SU-DHL-6 (cell line): ENCODE data around the gene PRRT4.

Experiments used
- H2AFZ ChIP-seq: fragments of 200-600 bp; sonication (generic); 2 replicates; pipeline ENCODE4 v1.6.1; 2014; ENCODE audit warnings: low read depth, mild to moderate bottlenecking, moderate library complexity, mixed read lengths, antibody characterized with exemption, low read length; ENCODE audit not compliant: severe bottlenecking
- H3F3A ChIP-seq: fragments of 200-600 bp; shearing (Covaris generic); 2 replicates; pipeline ENCODE4 v1.6.0; 2016; ENCODE audit warnings: antibody characterized with exemption, mild to moderate bottlenecking; ENCODE audit not compliant: insufficient read depth
- H3K27ac ChIP-seq: fragments of 200-600 bp; sonication (generic); 2 replicates; pipeline ENCODE4 v1.5.1; 2016; ENCODE audit warnings: low read depth, mild to moderate bottlenecking, low read length, moderate library complexity, mixed read lengths
- H3K27me3 ChIP-seq: fragments of 200-600 bp; sonication (generic), shearing (Covaris generic); 2 replicates; pipeline ENCODE4 v1.6.0; 2014; ENCODE audit warnings: mild to moderate bottlenecking, low read length
- H3K36me3 ChIP-seq: fragments of 200-600 bp; sonication (generic); 2 replicates; pipeline ENCODE4 v1.6.1; 2014; ENCODE audit warnings: mild to moderate bottlenecking, low read length, mixed read lengths
- H3K4me2 ChIP-seq: fragments of 300-600, 200-600 bp; shearing (Covaris generic), sonication (generic); 2 replicates; pipeline ENCODE4 v1.6.0; 2014; ENCODE audit warnings: low read length, low read depth, mild to moderate bottlenecking; ENCODE audit not compliant: poor library complexity, severe bottlenecking
- H3K4me3 ChIP-seq: fragments of 200-600 bp; sonication (generic); 2 replicates; pipeline ENCODE4 v1.5.1; 2014; ENCODE audit warnings: antibody characterized with exemption, low read length, mild to moderate bottlenecking, mixed read lengths; ENCODE audit not compliant: insufficient read depth, poor library complexity, severe bottlenecking
- H3K79me2 ChIP-seq: fragments of 200-600 bp; sonication (generic); 2 replicates; pipeline ENCODE4 v1.6.1; 2014; ENCODE audit warnings: mild to moderate bottlenecking, low read length, moderate library complexity; ENCODE audit not compliant: insufficient read depth
- H3K9ac ChIP-seq: fragments of 200-600 bp; sonication (generic); 2 replicates; pipeline ENCODE4 v1.7.0; 2014; ENCODE audit warnings: mild to moderate bottlenecking, low read length
- H3K9me2 ChIP-seq: fragments of 200-600 bp; sonication (generic); replicated peaks from 2 replicates; pipeline ENCODE4 v1.6.1; 2014; ENCODE audit warnings: low read length; ENCODE audit not compliant: insufficient read depth
- H3K9me3 ChIP-seq: fragments of 200-600 bp; sonication (generic); 2 replicates; pipeline ENCODE4 v1.6.1; 2014; ENCODE audit warnings: low read length, mixed read lengths; ENCODE audit not compliant: insufficient read depth
- H4K20me1 ChIP-seq: fragments of 200-600 bp; sonication (generic); 2 replicates; pipeline ENCODE4 v1.6.1; 2014; ENCODE audit warnings: low read depth, mild to moderate bottlenecking, antibody characterized with exemption, low read length, moderate library complexity, mixed read lengths
- CTCF ChIP-seq: fragments of 200-600 bp; sonication (generic); IDR thresholded peaks from one replicate; pipeline ENCODE4 v1.5.1; 2017; ENCODE audit warnings: antibody characterized with exemption, mild to moderate bottlenecking, low read length, moderate library complexity; ENCODE audit not compliant: insufficient read depth, poor library complexity, severe bottlenecking
- EZH2phosphoT487 ChIP-seq: fragments of 200-600 bp; sonication (generic), shearing (Covaris generic); conservative IDR thresholded peaks from 2 replicates; pipeline ENCODE4 v1.6.1; 2018; ENCODE audit warnings: mild to moderate bottlenecking, antibody characterized with exemption, low read length, moderate library complexity, mixed read lengths

Gene PRRT4

GRCh38 chr7:128343554-128344430 lies 17.7 kb downstream of the PRRT4 start, which contains the start of gene RBM28:
TSS of gene RBM28 (minus strand) at chr7:128343908. CDS start at chr7:128343793, 115 bp downstream.
- peak within 1 kb of the TSS; percentile 79 for H3K9ac ChIP-seq
- no peaks in the 10 kb centered on the region for H4K20me1 ChIP-seq
- H2AFZ ChIP-seq, result peak within 1 kb of the TSS; percentile 97
- H3K27ac ChIP-seq, result peak within 1 kb of the TSS; percentile 74
- no peaks in the 10 kb centered on the region for H3K9me3 ChIP-seq
- H3K9me2 ChIP-seq, result no peaks in the 10 kb centered on the region
- peak within 1 kb of the TSS; percentile 84 for H3K4me2 ChIP-seq
- peak within 1 kb of the TSS; percentile 87 for H3K4me3 ChIP-seq
- H3K79me2 ChIP-seq, result peaks cover 39% of the 10 kb centered on the region
- TF ChIP-seq CTCF, result no peak
- no peak for TF ChIP-seq EZH2phosphoT487
- H3F3A ChIP-seq, result peaks cover 3% of the 10 kb centered on the region; the same call in 1 of the 2 replicates
- H3K27me3 ChIP-seq, result no peaks in the 10 kb centered on the region
- no peaks in the 10 kb centered on the region for H3K36me3 ChIP-seq

- H3K4me2 ChIP-seq, result peak overlapping the region; percentile 84
- no peak for TF ChIP-seq CTCF
- no peak for TF ChIP-seq EZH2phosphoT487
- H3K27ac ChIP-seq, result no peak overlapping the region
- H2AFZ ChIP-seq, result no peak overlapping the region
- peaks cover 3% of the 10 kb centered on the region; the same call in 1 of the 2 replicates for H3F3A ChIP-seq
- H3K79me2 ChIP-seq, result peaks cover 39% of the 10 kb centered on the region
- H3K36me3 ChIP-seq, result peaks cover 10% of the 10 kb centered on the region; the same call in 1 of the 2 replicates
- no peak overlapping the region for H3K9ac ChIP-seq
- H3K27me3 ChIP-seq, result no peaks in the 10 kb centered on the region
- no peaks in the 10 kb centered on the region for H3K9me3 ChIP-seq
- no peaks in the 10 kb centered on the region for H3K9me2 ChIP-seq
- no peaks in the 10 kb centered on the region for H4K20me1 ChIP-seq
- no peak overlapping the region for H3K4me3 ChIP-seq
Measured at GRCh38 chr7:128341733-128342132, 19.8 kb downstream of the PRRT4 start.

GRCh38 chr7:128335730-128336129 lies 25.8 kb downstream of the PRRT4 start:
- H3K4me3 ChIP-seq, result no peak overlapping the region
- no peak overlapping the region for H3K27ac ChIP-seq
- H3K27me3 ChIP-seq, result no peaks in the 10 kb centered on the region
- no peak overlapping the region for H3K4me2 ChIP-seq
- H3K9me3 ChIP-seq, result no peaks in the 10 kb centered on the region
- TF ChIP-seq CTCF, result no peak
- TF ChIP-seq EZH2phosphoT487, result no peak
- no peaks in the 10 kb centered on the region for H3F3A ChIP-seq
- H3K9me2 ChIP-seq, result no peaks in the 10 kb centered on the region
- H2AFZ ChIP-seq, result no peak overlapping the region
- peaks cover 10% of the 10 kb centered on the region for H3K79me2 ChIP-seq
- no peaks in the 10 kb centered on the region for H4K20me1 ChIP-seq
- no peak overlapping the region for H3K9ac ChIP-seq
- peaks cover 24% of the 10 kb centered on the region; the same call in 1 of the 2 replicates for H3K36me3 ChIP-seq
